Measurements from ENCODE around the gene BCL2L1. TPM values are rescaled to one million over a fixed set of nuclear protein-coding genes. Genes with fewer than 3 reads are reported as not detected.
"Not testable (repeated sequence)": the region's sequence is repeated elsewhere in the genome, so short reads cannot be mapped to it uniquely, and the experiment has no call there.

Gene BCL2L1
- total RNA-seq, 4 donors from 2014 or later = 105 to 138 (median 119) TPM

DNA sequence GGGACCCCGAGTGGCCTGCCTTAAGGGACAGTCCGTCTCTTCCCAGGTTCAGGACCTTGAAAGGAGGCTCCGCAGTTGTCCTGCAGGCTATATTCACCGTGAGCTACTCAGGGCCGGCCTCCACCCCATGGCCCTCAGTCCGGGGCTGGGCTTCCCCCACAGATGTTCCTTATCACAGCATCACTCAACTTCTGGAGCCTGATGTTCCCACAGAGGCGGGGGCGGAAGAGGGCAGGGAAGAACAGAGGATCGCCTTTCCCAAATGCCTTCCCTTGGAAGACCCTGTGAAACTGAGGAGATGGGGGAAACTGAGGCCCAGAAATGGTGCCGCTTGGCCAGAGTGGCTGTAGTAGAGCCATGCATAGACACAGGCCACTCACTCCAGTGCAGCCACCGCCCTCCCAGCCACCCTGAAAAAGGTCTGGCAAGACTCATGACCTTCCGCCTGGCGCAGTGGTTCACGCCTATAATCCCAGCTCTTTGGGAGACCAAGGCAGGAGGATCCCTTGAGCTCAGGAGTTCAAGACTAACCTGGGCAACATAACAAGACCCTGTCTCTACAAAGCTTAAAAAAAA, 89.2 kb downstream of the BCL2L1 start:
- no peaks in the 10 kb centered on the region for H3K4me1 ChIP-seq
- no peak overlapping the region for H3K4me3 ChIP-seq
- no peak for DNase-seq (ENCODE audit: low spot score in 2 of 2)
- H3K27me3 ChIP-seq = peaks cover 0 to 12% of the 10 kb centered on the region in 2 donors
- H3K9me3 ChIP-seq = no peaks in the 10 kb centered on the region
- 82 to 92% methylated on average over 12 to 13 of the region's 14 CpGs for WGBS, 2 donors
- H3K36me3 ChIP-seq = no peaks in the 10 kb centered on the region
- no peak overlapping the region for H3K27ac ChIP-seq
- TF ChIP-seq, protein P1, sequence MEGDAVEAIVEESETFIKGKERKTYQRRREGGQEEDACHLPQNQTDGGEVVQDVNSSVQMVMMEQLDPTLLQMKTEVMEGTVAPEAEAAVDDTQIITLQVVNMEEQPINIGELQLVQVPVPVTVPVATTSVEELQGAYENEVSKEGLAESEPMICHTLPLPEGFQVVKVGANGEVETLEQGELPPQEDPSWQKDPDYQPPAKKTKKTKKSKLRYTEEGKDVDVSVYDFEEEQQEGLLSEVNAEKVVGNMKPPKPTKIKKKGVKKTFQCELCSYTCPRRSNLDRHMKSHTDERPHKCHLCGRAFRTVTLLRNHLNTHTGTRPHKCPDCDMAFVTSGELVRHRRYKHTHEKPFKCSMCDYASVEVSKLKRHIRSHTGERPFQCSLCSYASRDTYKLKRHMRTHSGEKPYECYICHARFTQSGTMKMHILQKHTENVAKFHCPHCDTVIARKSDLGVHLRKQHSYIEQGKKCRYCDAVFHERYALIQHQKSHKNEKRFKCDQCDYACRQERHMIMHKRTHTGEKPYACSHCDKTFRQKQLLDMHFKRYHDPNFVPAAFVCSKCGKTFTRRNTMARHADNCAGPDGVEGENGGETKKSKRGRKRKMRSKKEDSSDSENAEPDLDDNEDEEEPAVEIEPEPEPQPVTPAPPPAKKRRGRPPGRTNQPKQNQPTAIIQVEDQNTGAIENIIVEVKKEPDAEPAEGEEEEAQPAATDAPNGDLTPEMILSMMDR (IDR thresholded peaks at IDR 0.05) = no peak
- TF ChIP-seq POLR2A (IDR thresholded peaks at IDR 0.05) (no peak), EP300 (IDR thresholded peaks at IDR 0.05) (no peak)

DNA sequence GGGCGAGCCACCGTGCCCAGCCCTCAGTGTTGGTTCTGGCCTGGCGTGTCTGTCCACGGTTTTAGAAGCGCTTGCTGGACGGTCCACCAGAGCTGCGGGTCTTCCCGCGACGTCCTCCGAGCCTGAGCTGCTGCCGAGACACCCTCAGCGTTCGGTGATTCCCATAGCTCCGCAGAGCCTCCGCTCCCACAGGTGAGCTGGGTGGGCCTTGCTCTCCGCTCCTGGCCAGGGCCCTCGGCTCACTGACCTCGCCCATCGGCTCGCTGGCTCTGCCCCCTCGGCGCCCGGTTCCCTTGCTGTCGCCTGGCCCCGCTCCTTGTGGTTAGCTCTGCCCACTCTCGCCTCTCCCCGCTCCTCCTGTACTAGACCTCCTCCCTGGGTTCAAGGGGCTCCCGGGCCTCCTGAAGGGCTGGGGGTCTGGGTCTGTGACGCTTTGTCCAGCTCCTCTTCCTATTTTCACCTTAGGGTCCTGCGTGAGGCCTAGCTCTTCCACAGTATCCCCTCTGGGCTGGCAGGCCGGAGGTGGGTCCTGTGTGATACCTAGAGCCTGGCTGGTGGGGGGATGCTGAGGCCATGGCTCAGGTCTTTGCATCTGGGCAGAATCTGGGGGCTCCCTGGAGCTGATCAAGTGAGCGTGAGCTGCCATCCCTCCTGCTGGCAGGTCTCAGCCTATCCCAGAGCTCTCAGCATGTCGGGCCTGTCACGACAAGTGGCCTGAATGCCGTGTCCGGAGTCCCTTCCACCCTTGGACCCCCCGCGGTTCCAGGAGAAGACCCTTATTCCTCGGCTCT, 89.9 kb downstream of the BCL2L1 start:
- TF ChIP-seq, protein P1 (IDR thresholded peaks at IDR 0.05) = no peak
- no peak for TF ChIP-seq POLR2A (IDR thresholded peaks at IDR 0.05)
- TF ChIP-seq EP300 (IDR thresholded peaks at IDR 0.05) = no peak
- peaks cover 0 to 6% of the 10 kb centered on the region in 2 donors for H3K27me3 ChIP-seq
- no peaks in the 10 kb centered on the region for H3K36me3 ChIP-seq
- no peaks in the 10 kb centered on the region for H3K4me1 ChIP-seq
- WGBS, 2 donors = 94 to 96% methylated on average over 40 of the region's 40 CpGs
- no peak overlapping the region for H3K4me3 ChIP-seq
- DNase-seq (ENCODE audit: low spot score in 2 of 2) = no peak
- H3K9me3 ChIP-seq = no peaks in the 10 kb centered on the region
- H3K27ac ChIP-seq = no peak overlapping the region

- TF ChIP-seq POLR2A (IDR thresholded peaks at IDR 0.05) (no peak), EP300 (IDR thresholded peaks at IDR 0.05) (no peak)
- TF ChIP-seq, protein P1 (IDR thresholded peaks at IDR 0.05) = no peak
- no peak overlapping the region for H3K27ac ChIP-seq
- no peaks in the 10 kb centered on the region for H3K27me3 ChIP-seq
- 59 to 69% methylated on average over 2 of the region's 2 CpGs for WGBS, 2 donors
- H3K36me3 ChIP-seq = no peaks in the 10 kb centered on the region
- H3K4me3 ChIP-seq = no peak overlapping the region
- H3K4me1 ChIP-seq = no peaks in the 10 kb centered on the region
- H3K9me3 ChIP-seq = no peaks in the 10 kb centered on the region
- no peak for DNase-seq (ENCODE audit: low spot score in 2 of 2)
Measured at GRCh38 chr20:31630187-31630790, 92.4 kb downstream of the BCL2L1 start.

DNA sequence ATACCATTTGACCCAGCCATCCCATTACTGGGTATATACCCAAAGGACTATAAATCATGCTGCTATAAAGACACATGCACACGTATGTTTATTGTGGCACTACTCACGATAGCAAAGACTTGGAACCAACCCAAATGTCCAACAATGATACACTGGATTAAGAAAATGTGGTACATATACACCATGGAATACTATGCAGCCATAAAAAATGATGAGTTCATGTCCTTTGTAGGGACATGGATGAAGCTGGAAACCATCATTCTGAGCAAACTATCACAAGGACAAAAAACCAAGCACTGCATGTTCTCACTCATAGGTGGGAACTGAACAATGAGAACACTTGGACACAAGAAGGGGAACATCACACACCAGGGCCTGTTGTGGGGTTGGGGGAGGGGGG, 94.6 kb downstream of the BCL2L1 start:
- H3K27ac ChIP-seq; H3K4me1 ChIP-seq; H3K4me3 ChIP-seq; H3K36me3 ChIP-seq; DNase-seq (ENCODE audit: low spot score in 2 of 2); H3K27me3 ChIP-seq; H3K9me3 ChIP-seq: not testable (repeated sequence)
- WGBS, 2 donors = 70 to 80% methylated on average over 2 of the region's 2 CpGs

- not testable (repeated sequence) for H3K27me3 ChIP-seq; DNase-seq (ENCODE audit: low spot score in 2 of 2); H3K27ac ChIP-seq; H3K36me3 ChIP-seq; H3K9me3 ChIP-seq; H3K4me3 ChIP-seq
- WGBS, 2 donors = 82 to 87% methylated on average over 8 of the region's 8 CpGs
- peaks cover 0 to 11% (median 0%) of the 10 kb centered on the region in 4 donors for H3K4me1 ChIP-seq
Measured at GRCh38 chr20:31626534-31626933, 96.1 kb downstream of the BCL2L1 start.

GRCh38 chr20:31623123-31623505, 99.6 kb downstream of the BCL2L1 start:
- not testable (repeated sequence) for H3K4me3 ChIP-seq; H3K9me3 ChIP-seq; H3K36me3 ChIP-seq; H3K27ac ChIP-seq; DNase-seq (ENCODE audit: low spot score in 2 of 2); H3K27me3 ChIP-seq
- WGBS, 2 donors = 92 to 98% methylated on average over 6 of the region's 6 CpGs
- H3K4me1 ChIP-seq = peaks cover 0 to 11% (median 0%) of the 10 kb centered on the region in 4 donors

Data from tibial nerve (tissue), 4 donors.